Embryonic facial prominence (tissue), 1 donor: ENCODE results near the gene SEZ6.

Source experiments
- DNase-seq: peaks from one replicate; pipeline ENCODE4 v3.0.0-alpha.2; 2016; ENCODE audit errors: extremely low spot score

The SEZ6 gene

GRCh38 chr17:28975646-28976045 is 30.2 kb downstream of the SEZ6 start:
- no peak for DNase-seq

- no peak for DNase-seq
These were observed 30.8 kb downstream of the SEZ6 start for GRCh38 chr17:28975031-28975430.

GRCh38 chr17:28974451-28974850 is 31.4 kb downstream of the SEZ6 start:
- no peak for DNase-seq

GRCh38 chr17:28973425-28973824 is 32.4 kb downstream of the SEZ6 start:
- DNase-seq = no peak

- no peak for DNase-seq
These were observed 33.4 kb downstream of the SEZ6 start for GRCh38 chr17:28972437-28972836.

- no peak for DNase-seq
These were observed 35.0 kb downstream of the SEZ6 start for GRCh38 chr17:28970879-28971278.

GRCh38 chr17:28969706-28970393 is 36.0 kb downstream of the SEZ6 start:
- DNase-seq = no peak

GRCh38 chr17:28968914-28969295 is 36.9 kb downstream of the SEZ6 start:
- no peak for DNase-seq

GRCh38 chr17:28968231-28968913 is 37.5 kb downstream of the SEZ6 start:
- DNase-seq = no peak

GRCh38 chr17:28967221-28968135 is 38.4 kb downstream of the SEZ6 start:
- no peak for DNase-seq

- no peak for DNase-seq
These were observed 42.0 kb downstream of the SEZ6 start for GRCh38 chr17:28963841-28964240.

- no peak for DNase-seq
These were observed 42.7 kb downstream of the SEZ6 start for GRCh38 chr17:28963055-28963611.

GRCh38 chr17:28961391-28961790 is 44.4 kb downstream of the SEZ6 start:
- no peak for DNase-seq

GRCh38 chr17:28960256-28961061 is 45.4 kb downstream of the SEZ6 start:
- DNase-seq = no peak

- DNase-seq = no peak
These were observed 46.4 kb downstream of the SEZ6 start for GRCh38 chr17:28959471-28959871.

- DNase-seq = no peak
These were observed 46.9 kb downstream of the SEZ6 start for GRCh38 chr17:28958820-28959455.

GRCh38 chr17:28957992-28958355 is 47.9 kb downstream of the SEZ6 start:
- no peak for DNase-seq

- DNase-seq = no peak
These were observed 48.4 kb downstream of the SEZ6 start for GRCh38 chr17:28957277-28957991.

- no peak for DNase-seq
These were observed 49.0 kb downstream of the SEZ6 start for GRCh38 chr17:28956861-28957260.

GRCh38 chr17:28956112-28956511 is 49.7 kb downstream of the SEZ6 start:
- DNase-seq = no peak
